Lower leg skin (tissue), 4 donors: ENCODE measurements around the gene STEAP1. TPM values are rescaled to one million over a fixed set of nuclear protein-coding genes. Genes with fewer than 3 reads are reported as not detected.
"Not testable (repeated sequence)": the region's sequence is repeated elsewhere in the genome, so short reads cannot be mapped to it uniquely, and the experiment has no call there.

Experiments
- DNase-seq, 2 donors: peaks; one replicate each; pipeline ENCODE4 v3.0.0-alpha.2; 2019; ENCODE audit warnings: low spot score in 2 of 2
- H3K4me3 ChIP-seq: fragments of 200-600 bp; sonication (generic); 2 replicates; pipeline ENCODE4 v1.5.1; 2017; ENCODE audit warnings: mild to moderate bottlenecking, low read depth; ENCODE audit not compliant: poor library complexity, severe bottlenecking
- CTCF ChIP-seq, 3 donors: fragments of 450-650 bp; IDR thresholded peaks; one replicate each; pipeline ENCODE4 v1.5.1; 2016; ENCODE audit warnings: antibody characterized with exemption in 3 of 3, mild to moderate bottlenecking in 3 of 3, moderate library complexity in 2 of 3
- POLR2A ChIP-seq, 2 donors: fragments of 450-650 bp; IDR thresholded peaks; one replicate each; pipeline ENCODE4 v1.6.1; 2016 to 2017; ENCODE audit warnings: antibody characterized with exemption in 2 of 2, mild to moderate bottlenecking in 1 of 2, moderate library complexity in 1 of 2
- WGBS, 2 donors: methylation state at CpG; one replicate each; pipeline ENCODE4 v1.1.5; 2018; 5-methylcytosine and 5-hydroxymethylcytosine counted together
- intact Hi-C: fragments of 100-400 bp; cut with DNase I; formaldehyde crosslinking; loops from one replicate; pipeline ENCODE4 v1.15.0; 2023; ENCODE audit warnings: low total_unique reads
- total RNA-seq, 4 donors: library from RNA; depleted of rRNA; stranded (reverse); fragments of >200 nt; gene quantifications; one replicate each; pipeline ENCODE4 v1.1.0, GENCODE V29; 2016

The STEAP1 gene
- total RNA-seq, 4 donors from 2014 or later: 0.27 to 5.9 (median 1.9) TPM

- 96 to 97% methylated on average over 2 of the region's 2 CpGs for WGBS, 2 donors
Measured at GRCh38 chr7:90178166-90178565, 23.9 kb downstream of the STEAP1 start.

GRCh38 chr7:90178679-90179278 lies 24.5 kb downstream of the STEAP1 start:
- intact Hi-C loops: no loop called here
- TF ChIP-seq CTCF (IDR thresholded peaks at IDR 0.05) (no peak), POLR2A (IDR thresholded peaks at IDR 0.05) (no peak)
- WGBS, 2 donors: 72 to 78% methylated on average over 6 of the region's 6 CpGs
- DNase-seq: no peak
- H3K4me3 ChIP-seq: no peak overlapping the region

More at GRCh38 chr7:90178166-90178565, 23.9 kb downstream of the STEAP1 start:
- intact Hi-C loops: no loop called here
- no peak overlapping the region for H3K4me3 ChIP-seq
- TF ChIP-seq CTCF (IDR thresholded peaks at IDR 0.05) (no peak), POLR2A (IDR thresholded peaks at IDR 0.05) (no peak)
- no peak for DNase-seq

GRCh38 chr7:90180011-90180585 lies 25.8 kb downstream of the STEAP1 start:
- DNase-seq: no peak
- 46 to 68% methylated on average over 1 of the region's 1 CpG for WGBS, 2 donors
- H3K4me3 ChIP-seq: no peak overlapping the region
- TF ChIP-seq CTCF (IDR thresholded peaks at IDR 0.05) (no peak), POLR2A (IDR thresholded peaks at IDR 0.05) (no peak)
- intact Hi-C loops: no loop called here

GRCh38 chr7:90180649-90181048 lies 26.4 kb downstream of the STEAP1 start:
- intact Hi-C loops: no loop called here
- TF ChIP-seq CTCF (IDR thresholded peaks at IDR 0.05): no peak
- no peak for TF ChIP-seq POLR2A (IDR thresholded peaks at IDR 0.05)
- H3K4me3 ChIP-seq: no peak overlapping the region
- no peak for DNase-seq

- intact Hi-C loops: no loop called here
- no peak for DNase-seq
- TF ChIP-seq POLR2A (IDR thresholded peaks at IDR 0.05): no peak
- TF ChIP-seq CTCF (IDR thresholded peaks at IDR 0.05): no peak
Measured at GRCh38 chr7:90181485-90181884, 27.2 kb downstream of the STEAP1 start.

GRCh38 chr7:90186290-90186689 lies 32.0 kb downstream of the STEAP1 start:
- H3K4me3 ChIP-seq, intact Hi-C loops, DNase-seq: not testable (repeated sequence)
- WGBS, 2 donors: 74 to 86% methylated on average over 4 of the region's 4 CpGs

More at GRCh38 chr7:90181485-90181884, 27.2 kb downstream of the STEAP1 start:
- H3K4me3 ChIP-seq: no peak overlapping the region
